Bronchial epithelial cell (primary cell): ENCODE measurements around the gene BTBD19. TPM values are rescaled to one million over a fixed set of nuclear protein-coding genes. Genes with fewer than 3 reads are reported as not detected.

ENCODE experiments used
- DNase-seq: peaks from one replicate; pipeline ENCODE4 v3.0.0-alpha.2; 2010; ENCODE audit warnings: low read depth
- FAIRE-seq: peaks from 2 replicates; lab custom pipeline; 2011; peaks lifted over from hg19 to GRCh38; lab: Jason Lieb, UNC
- H3K27me3 ChIP-seq: 2 replicates; pipeline ENCODE4 v1.5.1; 2011; ENCODE audit warnings: low read length; ENCODE audit not compliant: control insufficient read depth, insufficient read depth
- H3K36me3 ChIP-seq: 2 replicates; pipeline ENCODE4 v1.5.1; 2011; ENCODE audit warnings: low read length; ENCODE audit not compliant: control insufficient read depth, insufficient read depth
- H3K4me3 ChIP-seq: 2 replicates; pipeline ENCODE4 v1.5.1; 2011; ENCODE audit warnings: mild to moderate bottlenecking, low read depth, low read length, control low read depth
- total RNA-seq: library from RNA; depleted of rRNA; stranded (reverse); fragments of >200 nt; gene quantifications from 2 replicates; pipeline ENCODE4 v1.2.1, GENCODE V29; 2014
- TF ChIP-seq, protein P1 (sequence below): IDR thresholded peaks from 2 replicates; pipeline ENCODE4 v1.5.1; 2011; ENCODE audit warnings: mild to moderate bottlenecking, moderate library complexity, low read length, control low read depth, inconsistent platforms; ENCODE audit not compliant: insufficient read depth, severe bottlenecking

BTBD19 gene
- total RNA-seq, 1 donor from 2014 or later = 0.53 TPM

DNA sequence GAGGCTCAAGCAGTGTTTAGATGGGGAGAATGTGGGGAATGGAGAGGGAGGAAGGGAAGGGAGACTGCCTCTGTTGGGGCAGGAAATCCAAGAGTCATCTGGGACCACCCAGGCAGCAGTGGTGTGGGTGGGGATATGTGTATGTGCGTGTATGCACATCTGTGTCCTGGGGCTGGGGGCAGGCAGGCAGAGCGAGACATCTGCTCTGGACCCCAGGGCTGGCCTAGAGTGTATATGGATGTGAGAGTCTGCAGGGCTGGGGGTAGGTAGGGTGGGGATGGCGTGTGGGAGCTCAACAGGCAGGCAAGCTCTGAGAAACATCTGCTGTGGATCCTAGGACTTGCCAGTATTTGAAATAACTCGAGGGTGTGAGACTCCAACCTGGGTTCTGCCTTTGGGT, 31.3 kb downstream of the BTBD19 start:
- Histone ChIP-seq H3K27me3 (no peaks in the 10 kb centered on the region), H3K36me3 (no peaks in the 10 kb centered on the region), H3K4me3 (no peak overlapping the region)
- FAIRE-seq (no peak), DNase-seq (no peak)
- TF ChIP-seq, protein P1, sequence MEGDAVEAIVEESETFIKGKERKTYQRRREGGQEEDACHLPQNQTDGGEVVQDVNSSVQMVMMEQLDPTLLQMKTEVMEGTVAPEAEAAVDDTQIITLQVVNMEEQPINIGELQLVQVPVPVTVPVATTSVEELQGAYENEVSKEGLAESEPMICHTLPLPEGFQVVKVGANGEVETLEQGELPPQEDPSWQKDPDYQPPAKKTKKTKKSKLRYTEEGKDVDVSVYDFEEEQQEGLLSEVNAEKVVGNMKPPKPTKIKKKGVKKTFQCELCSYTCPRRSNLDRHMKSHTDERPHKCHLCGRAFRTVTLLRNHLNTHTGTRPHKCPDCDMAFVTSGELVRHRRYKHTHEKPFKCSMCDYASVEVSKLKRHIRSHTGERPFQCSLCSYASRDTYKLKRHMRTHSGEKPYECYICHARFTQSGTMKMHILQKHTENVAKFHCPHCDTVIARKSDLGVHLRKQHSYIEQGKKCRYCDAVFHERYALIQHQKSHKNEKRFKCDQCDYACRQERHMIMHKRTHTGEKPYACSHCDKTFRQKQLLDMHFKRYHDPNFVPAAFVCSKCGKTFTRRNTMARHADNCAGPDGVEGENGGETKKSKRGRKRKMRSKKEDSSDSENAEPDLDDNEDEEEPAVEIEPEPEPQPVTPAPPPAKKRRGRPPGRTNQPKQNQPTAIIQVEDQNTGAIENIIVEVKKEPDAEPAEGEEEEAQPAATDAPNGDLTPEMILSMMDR = no peak

DNA sequence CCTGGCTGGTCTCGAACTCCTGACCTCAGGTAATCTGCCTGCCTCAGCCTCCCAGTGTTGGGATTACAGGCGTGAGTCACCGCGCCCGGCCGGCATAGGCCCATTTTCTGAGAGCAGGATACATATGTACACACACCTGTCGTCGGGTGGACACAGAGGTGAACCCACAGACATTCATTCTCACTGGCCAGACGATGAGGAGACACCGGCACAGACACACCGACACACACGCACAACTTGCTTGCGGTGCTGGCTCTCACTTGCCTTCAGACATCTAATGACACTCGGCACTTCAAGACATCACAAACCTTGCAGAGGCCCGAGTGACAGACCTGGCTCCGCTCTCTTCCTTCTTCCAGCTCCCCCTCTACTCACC, 34.2 kb downstream of the BTBD19 start:
- peak; percentile 40 for FAIRE-seq
- DNase-seq = no peak
- Histone ChIP-seq H3K4me3 (no peak overlapping the region), H3K27me3 (no peaks in the 10 kb centered on the region), H3K36me3 (no peaks in the 10 kb centered on the region)
- TF ChIP-seq, protein P1 = no peak

DNA sequence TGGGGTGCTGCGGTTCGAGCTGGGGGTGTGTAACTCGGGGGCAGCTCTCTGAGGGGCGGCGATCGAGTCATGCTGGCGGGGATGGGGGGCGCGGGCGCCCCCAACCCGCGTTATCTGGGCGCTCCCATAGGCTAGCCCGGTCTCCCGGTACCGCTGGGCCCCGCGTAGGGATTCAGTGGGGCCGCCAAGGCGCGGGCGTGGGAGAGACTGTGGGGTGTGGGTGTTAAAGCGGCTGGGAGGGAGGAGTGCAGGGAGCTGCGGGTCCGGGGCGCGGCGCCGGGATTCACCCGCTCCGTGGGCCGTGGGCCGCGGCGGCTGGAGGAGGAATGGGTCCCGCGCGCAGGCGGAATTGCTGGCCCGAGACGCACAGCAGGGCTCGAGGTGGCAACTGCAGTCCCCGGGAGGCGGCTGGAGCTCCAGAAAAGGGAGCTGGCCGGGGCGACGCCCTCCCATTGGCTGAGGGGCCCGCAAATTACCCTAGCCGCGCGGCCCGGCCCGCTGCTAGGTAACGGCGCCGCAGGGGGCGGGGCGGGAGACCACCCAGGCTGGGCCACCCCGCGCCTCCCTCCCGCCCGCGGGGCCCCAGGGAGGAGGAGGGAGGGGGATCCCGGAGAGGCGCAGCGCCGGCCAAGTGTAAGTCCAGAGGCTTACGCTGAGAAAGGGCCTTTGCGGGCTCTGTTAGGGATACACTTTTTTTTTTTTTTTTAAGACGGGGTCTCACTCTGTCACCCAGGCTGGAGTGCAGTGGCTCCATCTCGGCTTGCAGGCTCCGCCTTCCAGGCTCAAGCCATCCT, 34.7 kb downstream of the BTBD19 start, which contains the start of gene PTCH2:
PTCH2 (minus strand) TSS at position 392 of the 794 bp plus-strand sequence; CDS start at position 71, 321 bp downstream.
- TF ChIP-seq, protein P1 = no peak
- H3K36me3 ChIP-seq = no peaks in the 10 kb centered on the region
- FAIRE-seq = no peak
- peak within 1 kb of the TSS; percentile 38 for H3K4me3 ChIP-seq
- DNase-seq = no peak
- no peaks in the 10 kb centered on the region for H3K27me3 ChIP-seq

DNA sequence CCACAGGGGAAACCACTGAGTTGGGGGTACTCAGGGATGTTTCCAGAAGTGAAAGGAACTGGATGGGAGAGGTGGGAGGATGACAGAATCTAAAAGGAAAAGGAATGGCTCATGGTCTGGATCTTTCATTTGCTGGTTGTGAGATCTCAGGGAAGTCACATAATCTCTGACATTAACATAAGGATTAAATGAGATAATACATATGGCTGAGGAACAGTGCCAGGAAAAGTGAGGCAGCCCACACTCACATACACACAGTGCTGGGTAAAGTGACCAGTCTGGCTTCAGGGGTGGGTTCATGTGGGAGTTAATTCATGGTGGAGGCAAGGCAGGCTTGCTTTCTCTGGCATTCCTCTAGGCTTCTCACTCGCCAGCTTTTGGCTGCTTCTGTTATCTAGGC, 38.7 kb downstream of the BTBD19 start:
- Histone ChIP-seq H3K27me3 (no peaks in the 10 kb centered on the region), H3K36me3 (no peaks in the 10 kb centered on the region), H3K4me3 (no peak overlapping the region)
- TF ChIP-seq, protein P1 = no peak
- DNase-seq (no peak), FAIRE-seq (no peak)

DNA sequence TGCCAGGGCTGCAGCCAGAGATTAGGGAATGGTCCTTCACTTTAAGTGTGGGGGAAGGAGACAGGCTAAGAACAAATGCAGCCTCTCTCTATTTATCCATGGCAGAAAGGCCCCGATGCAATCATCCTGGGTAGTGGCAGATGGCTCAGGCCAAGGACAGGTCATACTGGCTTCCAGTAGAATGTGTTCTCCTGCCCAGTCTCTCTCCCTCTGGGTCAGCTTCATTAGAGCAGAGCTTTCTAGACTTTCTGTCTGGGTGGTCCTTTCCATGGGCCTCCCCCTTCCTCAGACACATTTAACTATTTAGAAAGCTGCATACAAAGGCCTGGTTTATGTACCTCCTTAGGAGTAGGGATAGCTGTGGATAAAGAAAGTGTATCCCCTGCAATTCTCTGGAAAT, 39.5 kb downstream of the BTBD19 start:
- no peak overlapping the region for H3K4me3 ChIP-seq
- no peaks in the 10 kb centered on the region for H3K36me3 ChIP-seq
- H3K27me3 ChIP-seq = no peaks in the 10 kb centered on the region
- FAIRE-seq = no peak
- no peak for DNase-seq
- TF ChIP-seq, protein P1 = no peak
